Transverse colon (tissue), 4 donors: Measurements from ENCODE around the gene POU4F1.

Source experiments
- EP300 ChIP-seq: sonication (generic); formaldehyde crosslinking; IDR thresholded peaks from one replicate; pipeline ENCODE4 v1.6.1; 2017; ENCODE audit warnings: antibody characterized with exemption, low read depth
- POLR2A ChIP-seq: fragments of 450-650 bp; IDR thresholded peaks from one replicate; pipeline ENCODE4 v1.6.1; 2016; ENCODE audit warnings: antibody characterized with exemption, mild to moderate bottlenecking, moderate library complexity
- POLR2AphosphoS5 ChIP-seq, 3 donors: sonication (generic); formaldehyde crosslinking; IDR thresholded peaks; one replicate each; pipeline ENCODE4 v1.6.1; 2016; ENCODE audit warnings: antibody characterized with exemption in 3 of 3
- TF ChIP-seq, protein P1 (sequence below), 5 experiments: fragments of 200-600 bp in 3 of 5; fragments of 450-650 bp in 2 of 5; sonication (generic) in 3 of 5; IDR thresholded peaks; 1 replicate in 2 of 5; 2 replicates in 3 of 5; pipeline ENCODE4 v1.5.1; 2016 to 2017; ENCODE audit warnings: antibody characterized with exemption in 5 of 5, inconsistent platforms in 3 of 5, mild to moderate bottlenecking in 2 of 5, moderate library complexity in 1 of 5

DNA sequence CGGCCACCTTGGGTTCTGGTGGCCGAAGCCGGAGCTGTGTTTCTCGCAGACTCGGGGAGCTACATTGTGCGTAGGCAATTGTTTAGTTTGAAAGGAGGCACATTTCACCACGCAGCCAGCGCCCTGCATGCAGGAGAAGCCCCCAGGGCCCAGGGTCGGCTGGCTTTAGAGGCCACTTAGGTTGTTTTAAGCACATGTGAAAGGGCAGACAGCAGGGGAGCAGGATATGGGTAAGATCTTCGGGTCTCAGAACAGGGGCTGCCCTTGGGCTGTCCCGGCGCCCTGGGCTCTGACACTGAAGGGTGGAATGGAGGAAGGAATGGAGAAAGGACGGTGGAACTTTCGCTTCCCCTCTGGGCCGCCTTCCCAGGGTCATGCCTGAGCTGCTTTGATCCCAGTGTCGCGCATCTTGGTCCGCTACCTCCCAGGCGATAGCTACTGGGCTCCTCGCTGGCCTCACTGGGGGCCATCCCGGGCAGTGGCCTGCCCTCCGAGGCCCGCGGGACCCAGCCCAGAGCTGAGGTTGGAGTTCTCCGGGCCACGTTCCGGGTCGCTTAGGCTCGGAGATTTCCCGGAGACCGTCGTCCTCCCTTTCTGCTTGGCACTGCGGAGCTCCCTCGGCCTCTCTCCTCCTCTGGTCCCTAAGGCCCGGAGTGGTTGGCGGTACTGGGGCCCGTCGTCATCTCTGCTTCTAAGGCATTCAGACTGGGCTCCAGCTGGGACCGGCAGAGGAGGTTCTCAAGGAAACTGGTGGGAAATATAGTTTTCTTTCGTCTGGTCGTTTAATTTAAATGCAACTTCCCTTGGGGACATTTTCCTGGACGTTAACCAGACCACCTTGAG is 4.3 kb upstream of the POU4F1 start:
- TF ChIP-seq POLR2A (no peak), POLR2AphosphoS5 (IDR thresholded peaks at IDR 0.05) (no peak), EP300 (no peak)
- TF ChIP-seq, protein P1, sequence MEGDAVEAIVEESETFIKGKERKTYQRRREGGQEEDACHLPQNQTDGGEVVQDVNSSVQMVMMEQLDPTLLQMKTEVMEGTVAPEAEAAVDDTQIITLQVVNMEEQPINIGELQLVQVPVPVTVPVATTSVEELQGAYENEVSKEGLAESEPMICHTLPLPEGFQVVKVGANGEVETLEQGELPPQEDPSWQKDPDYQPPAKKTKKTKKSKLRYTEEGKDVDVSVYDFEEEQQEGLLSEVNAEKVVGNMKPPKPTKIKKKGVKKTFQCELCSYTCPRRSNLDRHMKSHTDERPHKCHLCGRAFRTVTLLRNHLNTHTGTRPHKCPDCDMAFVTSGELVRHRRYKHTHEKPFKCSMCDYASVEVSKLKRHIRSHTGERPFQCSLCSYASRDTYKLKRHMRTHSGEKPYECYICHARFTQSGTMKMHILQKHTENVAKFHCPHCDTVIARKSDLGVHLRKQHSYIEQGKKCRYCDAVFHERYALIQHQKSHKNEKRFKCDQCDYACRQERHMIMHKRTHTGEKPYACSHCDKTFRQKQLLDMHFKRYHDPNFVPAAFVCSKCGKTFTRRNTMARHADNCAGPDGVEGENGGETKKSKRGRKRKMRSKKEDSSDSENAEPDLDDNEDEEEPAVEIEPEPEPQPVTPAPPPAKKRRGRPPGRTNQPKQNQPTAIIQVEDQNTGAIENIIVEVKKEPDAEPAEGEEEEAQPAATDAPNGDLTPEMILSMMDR (IDR thresholded peaks at IDR 0.05), result no peak
